HEK293T (cell line): Measurements from ENCODE around the gene TBC1D28.
A peak's percentile ranks its signal among the peaks of the same experiment; 100 is the strongest.
"Not testable (repeated sequence)": the region's sequence is repeated elsewhere in the genome, so short reads cannot be mapped to it uniquely, and the experiment has no call there.

Experiments used
- CTCF ChIA-PET: fragments of 350-600 bp; formaldehyde crosslinking; extraction: SDS; loops from one replicate; lab custom pipeline; 2021; ENCODE audit warnings: antibody characterized with exemption, inconsistent platforms; lab: Yijun Ruan, JAX
- POLR2A ChIA-PET: fragments of 350-600 bp; formaldehyde crosslinking; extraction: SDS; loops from one replicate; lab custom pipeline; 2020; ENCODE audit warnings: antibody characterized with exemption, inconsistent platforms; lab: Yijun Ruan, JAX
- DNase-seq: peaks from one replicate; pipeline ENCODE4 v3.0.0; 2012; ENCODE audit warnings: mixed read lengths; ENCODE audit errors: extremely low spot score
- FOXA1 ChIP-seq: fragments of 450-650 bp; IDR thresholded peaks from 2 replicates; pipeline ENCODE4 v1.6.1; 2016; ENCODE audit warnings: mild to moderate bottlenecking
- HDGF ChIP-seq: fragments of 450-650 bp; IDR thresholded peaks from 2 replicates; pipeline ENCODE4 v1.6.1; 2017; ENCODE audit warnings: antibody characterized with exemption, borderline replicate concordance

Gene TBC1D28

DNA sequence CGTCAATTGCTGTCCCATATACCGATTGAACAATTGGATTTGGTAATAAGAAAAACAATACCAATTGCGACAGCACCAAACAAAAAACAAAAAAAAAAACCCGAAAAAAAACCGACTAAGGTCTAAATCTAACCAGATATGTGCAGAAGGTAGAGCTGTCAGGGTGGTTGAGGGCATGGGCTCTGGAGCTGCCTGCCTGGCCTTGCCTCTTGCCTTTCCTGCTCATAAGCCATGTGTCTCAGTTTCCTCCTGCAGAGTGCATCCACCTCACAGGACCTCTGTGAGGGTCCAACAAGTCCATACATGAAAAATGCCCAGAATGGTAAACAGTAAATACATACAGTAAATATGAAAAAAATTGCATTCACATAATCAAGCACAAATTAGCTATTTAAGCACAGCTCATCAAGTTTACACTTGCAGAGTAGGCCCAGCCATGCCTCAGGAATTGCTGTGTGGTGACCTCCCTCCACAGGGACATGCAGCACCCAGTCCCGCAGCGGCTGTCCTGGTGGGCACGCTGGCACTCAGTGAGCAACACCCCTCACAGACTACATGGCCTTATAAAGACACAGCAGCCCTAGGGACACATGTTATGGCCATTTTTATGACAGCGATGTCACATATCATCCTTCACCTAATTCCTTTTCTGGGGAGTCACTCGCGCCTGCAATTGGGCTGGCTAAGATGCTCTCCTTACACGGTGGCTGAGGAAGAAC, 17.9 kb downstream of the TBC1D28 start:
- no peak for TF ChIP-seq HDGF
- TF ChIP-seq FOXA1, result no peak
- ChIA-PET CTCF (interaction anchor here (0.6 to 0.8 kb wide), 7 partner anchors 127 to 866 kb away, joined by 3 to 9 read pairs (median 3); no protein-coding TSS in a partner anchor), POLR2A (no interaction called here)
- no peak for DNase-seq

DNA sequence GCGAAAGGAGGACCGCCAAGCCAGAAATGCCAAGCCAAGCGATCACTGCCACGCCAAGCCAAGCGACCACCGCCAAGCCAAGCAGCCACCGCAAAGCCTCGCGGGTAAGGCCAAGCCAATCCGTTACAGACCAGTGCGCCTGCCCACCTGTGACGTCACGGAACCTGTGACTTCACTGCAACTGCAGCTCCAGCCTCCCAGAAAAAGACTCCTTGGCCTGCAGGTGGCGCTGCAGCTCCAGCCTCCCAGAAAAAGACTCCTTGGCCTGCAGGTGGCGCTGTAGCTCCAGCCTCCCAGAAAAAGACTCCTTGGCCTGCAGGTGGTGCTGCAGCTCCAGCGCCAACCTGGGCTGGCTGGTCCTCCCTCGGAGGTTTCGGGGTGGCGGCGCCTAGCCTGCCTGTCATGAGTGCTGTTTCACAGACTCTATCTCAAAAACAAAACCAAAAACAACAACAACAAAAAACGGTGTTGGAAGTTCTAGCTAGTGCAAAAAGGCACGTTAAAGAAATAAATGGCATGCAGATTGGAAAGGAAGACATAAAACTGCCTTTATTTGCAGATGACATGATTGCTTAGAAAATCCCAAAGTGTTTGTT, 18.6 kb downstream of the TBC1D28 start:
- POLR2A ChIA-PET, result not testable (repeated sequence)
- CTCF ChIA-PET, result interaction anchor here (0.6 to 0.8 kb wide), 5 partner anchors 165 to 865 kb away, joined by 3 to 9 read pairs (median 3); no protein-coding TSS in a partner anchor
- DNase-seq, result peak; percentile 24

DNA sequence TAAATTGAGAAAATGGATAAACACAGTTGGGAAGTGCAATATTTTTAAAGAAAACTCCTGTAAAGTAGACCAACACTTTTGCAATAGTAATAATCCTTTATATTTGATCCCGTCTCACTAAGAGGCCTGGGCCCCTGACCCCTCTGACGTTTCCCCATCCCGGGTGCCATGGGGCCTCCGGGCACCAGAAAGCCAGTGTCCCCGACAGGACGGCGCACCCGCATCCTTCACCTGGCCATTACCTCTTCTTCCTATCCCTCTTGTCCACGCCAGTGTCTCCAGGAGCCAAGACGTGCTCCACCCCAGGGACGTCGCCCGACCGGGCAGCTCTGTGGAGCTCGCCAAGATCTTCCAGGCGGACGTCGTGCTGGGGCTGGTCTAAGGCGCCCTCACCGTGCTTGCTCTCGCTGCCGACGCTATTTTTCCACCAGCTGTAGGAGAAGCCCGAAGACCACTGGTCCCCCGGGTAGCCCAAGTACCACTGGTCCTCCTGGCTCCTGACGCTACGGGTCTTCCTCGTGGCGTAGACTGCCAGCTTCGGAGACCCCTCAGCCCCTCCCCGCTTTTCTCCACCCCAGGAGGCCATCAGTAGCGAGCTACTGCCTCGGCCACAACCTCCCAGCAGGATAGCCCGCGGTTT, 19.2 kb downstream of the TBC1D28 start:
- DNase-seq, POLR2A ChIA-PET: not testable (repeated sequence)
- CTCF ChIA-PET, result interaction anchor here (0.7 kb wide), 1 partner anchor 336 kb away, joined by 3 read pairs; no protein-coding TSS in a partner anchor

DNA sequence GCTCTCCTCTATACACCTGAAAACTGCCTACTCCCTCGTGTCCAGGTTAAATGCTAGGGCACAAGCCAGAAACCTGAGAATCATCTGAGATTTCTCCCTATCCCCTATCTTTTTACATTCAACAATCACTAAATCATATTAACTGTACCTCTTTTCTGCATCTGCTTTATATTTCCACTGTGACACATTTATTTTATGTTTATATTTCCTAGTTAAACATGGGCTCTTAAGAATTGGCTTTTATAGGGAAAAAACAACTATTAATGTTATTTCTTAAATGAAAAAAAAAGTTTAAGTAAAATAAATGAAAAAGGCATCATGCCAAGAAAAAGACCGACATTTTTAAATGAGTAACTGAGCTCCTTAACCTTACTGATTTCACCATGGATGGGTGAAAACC, 26.6 kb downstream of the TBC1D28 start:
- CTCF ChIA-PET, POLR2A ChIA-PET, DNase-seq: not testable (repeated sequence)

DNA sequence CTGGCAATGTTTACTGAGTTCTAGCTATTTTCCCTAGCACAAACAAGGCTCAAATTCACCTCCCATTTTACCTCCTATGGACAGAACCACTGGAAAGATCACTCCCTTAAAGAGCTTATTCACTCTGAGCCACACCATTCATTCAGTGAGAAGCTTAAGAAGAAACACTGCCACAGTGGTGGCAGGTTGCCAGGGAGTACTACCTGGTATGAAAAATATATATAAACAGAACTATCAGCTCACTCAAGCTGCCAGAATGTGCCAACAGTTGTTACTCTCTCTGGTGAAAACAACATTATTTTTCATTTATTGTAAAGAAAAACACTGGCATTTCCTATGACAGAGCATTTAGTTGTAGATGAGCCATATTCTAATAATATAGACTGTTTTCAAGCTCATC, 31.2 kb downstream of the TBC1D28 start:
- DNase-seq, CTCF ChIA-PET, POLR2A ChIA-PET: not testable (repeated sequence)

DNA sequence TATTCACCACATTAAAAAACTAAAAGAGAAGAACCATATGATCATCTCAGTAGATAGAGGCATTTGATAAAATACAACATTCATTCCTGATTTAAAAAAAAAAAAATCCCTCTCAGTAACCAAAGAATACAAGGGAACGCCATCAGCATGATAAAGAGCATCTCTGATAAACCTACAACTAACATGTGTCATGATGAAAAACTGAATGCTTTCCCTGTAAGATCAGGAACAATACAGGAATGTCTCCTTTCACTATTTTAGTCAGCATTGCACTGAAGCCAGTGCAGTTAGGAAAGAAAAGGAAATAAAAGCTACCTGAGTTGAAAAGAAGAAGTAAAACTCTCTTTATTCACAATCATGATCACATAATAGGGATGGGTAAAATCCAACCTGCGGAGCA, 51.1 kb downstream of the TBC1D28 start:
- POLR2A ChIA-PET, CTCF ChIA-PET: not testable (repeated sequence)

More for the DNA sequence above, 51.1 kb downstream of the TBC1D28 start:
- not testable (repeated sequence) for DNase-seq
